Activated effector memory CD4-positive, alpha-beta T cell treated with Interleukin-2 at 50 U/mL for 16 hours (primary cell): ENCODE data around the gene JAK3.
A peak's percentile ranks its signal among the peaks of the same experiment; 100 is the strongest.

Experiments used
- DNase-seq: peaks from one replicate; pipeline ENCODE4 v3.0.0-alpha.2; 2020

Gene JAK3

GRCh38 chr19:17865364-17866311, 17.9 kb upstream of the JAK3 start:
- no peak for DNase-seq

DNA sequence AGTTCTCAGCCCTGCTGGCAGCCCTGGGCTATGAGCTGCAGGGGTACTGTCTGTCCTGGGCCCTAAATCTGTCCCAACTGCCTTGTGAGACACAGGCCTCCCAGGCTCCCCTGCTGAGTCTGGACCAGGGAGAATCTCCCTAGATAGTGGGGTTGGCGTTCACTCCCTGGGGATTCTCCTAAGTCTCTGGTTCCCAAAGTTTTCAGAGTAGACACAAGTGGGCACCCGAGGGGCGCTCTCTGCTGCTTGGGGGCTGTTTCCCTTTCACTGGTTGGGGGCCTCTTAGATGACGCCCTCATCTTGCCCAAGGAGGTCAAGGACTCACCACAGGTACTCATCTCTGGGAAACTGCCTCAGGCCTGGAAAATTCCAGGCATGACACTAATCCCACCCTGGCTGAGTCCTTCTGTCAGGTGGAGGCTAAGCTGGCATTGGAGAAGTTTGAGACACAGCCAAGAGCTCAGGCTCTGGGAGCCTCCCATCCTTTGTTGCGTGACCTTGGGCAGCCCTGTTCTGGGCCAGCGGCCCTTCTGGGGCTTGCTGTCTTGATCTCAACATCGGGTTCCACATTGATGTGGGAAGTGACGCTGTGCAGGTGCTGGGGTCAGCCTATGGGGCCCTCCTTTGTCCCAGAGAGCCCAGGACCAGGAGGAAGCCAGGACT, 15.9 kb upstream of the JAK3 start:
- DNase-seq: no peak

- no peak for DNase-seq
These were observed 15.1 kb upstream of the JAK3 start for GRCh38 chr19:17862711-17863519.

GRCh38 chr19:17861542-17862402, 14.0 kb upstream of the JAK3 start:
- DNase-seq: no peak

DNA sequence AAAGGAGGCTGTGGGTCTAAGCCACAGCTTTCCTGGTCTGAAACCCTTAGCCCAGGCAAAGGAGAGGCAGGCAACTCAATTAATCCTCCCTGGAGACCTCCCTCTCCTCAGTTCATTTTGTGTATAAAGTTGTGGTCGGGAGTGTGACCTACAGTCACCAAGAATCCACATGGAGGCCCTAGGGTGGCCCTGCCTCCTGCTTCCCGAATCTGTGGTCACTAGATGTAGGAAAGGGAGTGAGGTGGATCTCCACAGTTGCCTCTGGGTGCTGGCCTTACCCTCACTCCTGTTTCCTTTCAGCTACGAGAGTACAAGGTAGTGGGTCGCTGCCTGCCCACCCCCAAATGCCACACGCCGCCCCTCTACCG, 13.2 kb upstream of the JAK3 start:
- no peak for DNase-seq

DNA sequence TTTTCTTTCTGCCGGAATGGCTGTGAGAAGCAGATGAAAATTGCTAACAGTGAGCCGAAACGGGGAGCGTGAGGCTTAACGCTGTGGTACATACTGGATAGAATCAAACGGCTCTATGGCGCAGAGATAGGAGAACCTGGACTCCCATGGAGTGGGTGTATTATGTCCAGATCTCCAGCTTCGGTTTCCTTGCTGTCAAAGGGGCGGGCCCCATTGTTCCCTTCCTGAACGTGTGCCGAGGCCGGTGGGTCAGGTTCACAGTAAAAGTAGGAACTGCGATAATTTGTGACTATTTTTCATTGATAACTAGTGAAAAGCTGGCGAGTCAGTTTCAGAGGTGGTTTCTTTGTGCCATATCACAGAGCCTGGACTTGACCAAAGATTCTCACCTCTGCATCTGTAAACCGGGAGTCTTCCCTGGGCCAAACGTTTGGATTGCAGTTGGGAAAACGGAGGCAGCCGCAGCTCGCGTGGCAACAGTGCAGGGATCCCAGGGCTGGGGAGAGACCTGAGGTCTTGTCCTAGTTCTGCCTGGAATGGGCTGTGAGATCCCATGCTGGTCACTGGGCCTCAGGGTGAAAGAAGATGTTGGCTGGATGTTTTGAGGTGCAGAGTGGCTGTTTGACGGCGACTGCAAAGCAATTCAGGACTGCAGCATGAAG, 12.7 kb upstream of the JAK3 start:
- no peak for DNase-seq

- peak; percentile 99 for DNase-seq
These were observed 11.9 kb upstream of the JAK3 start, which contains the start of gene RPL18A for GRCh38 chr19:17859533-17860330. Gene RPL18A (plus strand): TSS chr19:17859910. CDS start chr19:17859957, 47 bp downstream.

- peak; percentile 82 for DNase-seq
These were observed 7.7 kb upstream of the JAK3 start for GRCh38 chr19:17855280-17856152.

DNA sequence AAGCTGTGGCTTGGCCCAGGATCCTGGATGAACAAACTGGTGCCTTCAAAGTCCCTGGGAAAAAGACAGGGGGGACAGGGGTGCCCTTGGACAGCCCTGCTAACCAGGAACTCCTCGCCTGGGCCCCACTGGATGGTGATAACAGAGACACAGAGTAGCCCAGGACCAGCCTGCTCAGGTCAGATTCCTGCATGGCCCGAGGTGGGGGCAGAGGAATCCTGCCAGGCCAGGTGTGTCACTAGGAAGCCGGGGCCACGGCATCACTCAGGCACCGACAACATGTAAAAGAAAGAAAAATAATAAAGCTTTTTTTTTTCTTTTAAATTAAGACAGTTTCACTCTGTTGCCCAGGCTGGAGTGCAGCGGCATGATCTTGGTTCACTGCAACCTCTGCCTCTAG, 6.3 kb upstream of the JAK3 start:
- no peak for DNase-seq

DNA sequence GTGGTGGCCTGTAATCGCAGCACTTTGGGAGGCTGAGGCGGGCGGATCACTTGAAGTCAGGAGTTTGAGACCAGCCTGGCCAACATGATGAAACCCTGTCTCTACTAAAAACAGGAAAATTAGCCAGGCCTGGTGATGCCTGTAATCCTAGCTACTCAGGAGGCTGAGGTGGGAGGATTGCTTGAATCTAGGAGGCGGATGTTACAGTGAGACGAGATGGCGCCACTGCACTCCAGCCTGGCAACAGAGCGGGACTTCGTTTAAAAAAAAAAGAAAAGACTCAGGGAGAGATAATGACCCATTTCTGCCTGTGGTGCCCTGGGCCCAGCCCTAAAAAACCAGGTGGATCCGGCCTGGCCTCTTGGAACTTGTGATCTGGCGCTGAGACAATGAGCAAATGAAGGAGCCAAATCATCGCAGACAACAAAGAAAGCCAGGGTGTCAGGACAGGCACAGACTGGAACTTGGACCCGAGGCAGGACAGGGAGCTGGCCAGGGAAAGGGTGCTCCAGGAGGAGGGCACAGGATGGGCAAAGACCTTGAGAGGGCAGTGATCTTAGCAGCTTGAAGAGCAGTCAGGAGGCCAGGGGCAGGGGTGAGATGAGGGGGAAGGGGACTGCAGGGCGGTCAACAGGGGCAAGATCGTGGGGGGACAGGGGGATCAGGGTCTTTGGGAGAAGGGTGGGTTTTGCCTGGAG, 962 bp upstream of the JAK3 start:
- DNase-seq: no peak

DNA sequence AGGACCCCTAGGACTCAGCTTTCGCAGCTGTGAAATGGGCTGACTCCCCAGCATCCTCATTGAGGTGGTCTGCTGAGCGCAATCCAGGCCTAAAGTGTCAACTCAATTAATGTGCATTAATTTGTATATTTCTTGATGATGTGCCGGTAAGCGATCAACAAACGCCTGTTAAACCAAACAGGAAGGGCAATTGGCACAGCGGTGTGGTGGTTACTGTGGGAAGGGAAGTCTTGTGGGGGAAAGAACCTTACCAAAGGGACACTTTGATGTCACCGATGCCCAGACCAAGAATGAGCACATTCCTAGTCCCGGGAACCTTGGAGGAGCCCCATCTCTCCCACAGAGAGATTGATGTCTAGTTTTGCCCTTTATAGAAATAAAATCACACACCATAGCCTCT, 1.6 kb downstream of the JAK3 start:
- DNase-seq: peak; percentile 33

DNA sequence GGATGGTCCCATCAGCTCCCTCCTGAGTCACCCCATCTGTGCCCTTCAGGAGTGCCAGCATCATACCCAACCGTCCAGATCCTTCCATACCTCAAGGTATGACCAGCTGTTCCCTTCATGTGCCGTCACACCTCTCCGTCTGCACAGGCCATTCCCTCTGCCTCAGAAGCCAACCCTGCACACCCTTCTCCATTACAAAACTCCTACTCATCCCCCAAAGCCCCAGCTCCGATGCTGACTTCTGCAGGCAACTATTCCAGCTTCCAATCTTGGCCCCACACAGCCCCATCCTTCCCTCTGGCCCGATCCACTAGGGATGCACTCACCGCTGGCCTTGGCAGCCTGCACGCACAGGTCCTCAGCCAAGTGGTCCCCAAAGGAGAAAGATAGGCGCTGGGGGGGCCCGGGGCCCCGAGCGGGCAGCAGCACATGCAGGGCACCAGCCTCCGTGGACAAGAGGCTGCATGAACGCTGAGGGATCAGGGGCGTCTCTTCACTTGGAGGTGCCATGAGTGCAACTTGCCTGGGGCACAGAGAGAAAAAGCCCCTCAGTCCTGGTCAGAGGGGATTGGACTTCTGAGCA, 3.8 kb downstream of the JAK3 start:
- DNase-seq: no peak

DNA sequence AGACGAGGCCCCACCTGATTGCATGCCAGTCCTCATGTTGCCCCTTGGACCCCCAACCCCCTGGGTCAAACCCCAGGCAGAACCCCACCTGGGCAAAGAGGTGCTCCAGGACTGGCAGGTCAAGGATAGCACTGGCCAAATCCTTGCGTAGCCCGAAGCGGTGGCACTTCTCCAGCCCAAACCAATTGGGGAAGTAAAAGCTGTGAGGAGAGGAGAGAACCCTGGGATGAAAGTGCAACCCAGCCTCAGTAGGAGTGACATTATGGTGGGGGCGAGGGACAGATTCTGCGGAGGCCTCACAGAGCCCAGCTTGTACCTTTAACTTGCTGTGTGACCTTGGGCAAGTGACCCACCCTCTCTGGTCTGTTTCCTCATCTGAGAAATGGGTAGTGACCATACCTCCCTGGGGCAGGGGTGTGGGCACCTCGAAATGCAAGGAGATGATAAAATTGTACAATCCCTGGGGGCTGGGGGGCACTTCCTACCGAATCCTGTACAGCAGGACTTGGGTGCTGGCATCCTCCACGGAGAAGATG, 4.4 kb downstream of the JAK3 start:
- DNase-seq: no peak

- DNase-seq: no peak
These were observed 5.0 kb downstream of the JAK3 start for GRCh38 chr19:17842663-17843291.

GRCh38 chr19:17841810-17842662, 5.7 kb downstream of the JAK3 start:
- DNase-seq: no peak

- DNase-seq: no peak
These were observed 6.4 kb downstream of the JAK3 start for GRCh38 chr19:17841371-17841809.

- no peak for DNase-seq
These were observed 7.8 kb downstream of the JAK3 start for GRCh38 chr19:17840019-17840418.
